Type B pancreatic cell (in vitro differentiated cells): ENCODE results near the gene SYF2. TPM values are rescaled to one million over a fixed set of nuclear protein-coding genes. Genes with fewer than 3 reads are reported as not detected.
A peak's percentile ranks its signal among the peaks of the same experiment; 100 is the strongest.
"Not testable (repeated sequence)": the region's sequence is repeated elsewhere in the genome, so short reads cannot be mapped to it uniquely, and the experiment has no call there.

ENCODE experiments used
- DNase-seq: peaks from one replicate; pipeline ENCODE4 v3.0.0; 2021; ENCODE audit warnings: mixed read lengths; ENCODE audit not compliant: unreplicated experiment; ENCODE audit errors: extremely low spot score
- H3K27ac Mint-ChIP-seq: 2 replicates; pipeline ENCODE4 v1.8.0; 2021; ENCODE audit warnings: mild to moderate bottlenecking, mixed read lengths
- H3K27me3 Mint-ChIP-seq: 2 replicates; pipeline ENCODE4 v1.8.0; 2021; ENCODE audit warnings: mixed read lengths
- H3K36me3 Mint-ChIP-seq: 2 replicates; pipeline ENCODE4 v1.8.0; 2021; ENCODE audit warnings: mixed read lengths
- H3K4me1 Mint-ChIP-seq: one replicate; pipeline ENCODE4 v1.8.0; 2021; ENCODE audit warnings: mixed read lengths; ENCODE audit not compliant: unreplicated experiment
- H3K4me3 Mint-ChIP-seq: 2 replicates; pipeline ENCODE4 v1.8.0; 2021; ENCODE audit warnings: mild to moderate bottlenecking, mixed read lengths
- H3K9me3 Mint-ChIP-seq: 2 replicates; pipeline ENCODE4 v1.8.0; 2021; ENCODE audit warnings: mixed read lengths
- total RNA-seq: library from RNA; stranded (reverse); gene quantifications from 2 replicates; pipeline ENCODE4 v1.2.1, GENCODE V29; 2021; ENCODE audit warnings: low replicate concordance
- TF ChIP-seq, protein P1 (sequence below): fragments of 200-600 bp; sonication (generic); conservative IDR thresholded peaks from 2 replicates; pipeline ENCODE4 v1.5.0; 2021; ENCODE audit warnings: antibody characterized with exemption, mild to moderate bottlenecking

SYF2 gene
- total RNA-seq, 1 donor from 2014 or later, result 33.7 TPM

DNA sequence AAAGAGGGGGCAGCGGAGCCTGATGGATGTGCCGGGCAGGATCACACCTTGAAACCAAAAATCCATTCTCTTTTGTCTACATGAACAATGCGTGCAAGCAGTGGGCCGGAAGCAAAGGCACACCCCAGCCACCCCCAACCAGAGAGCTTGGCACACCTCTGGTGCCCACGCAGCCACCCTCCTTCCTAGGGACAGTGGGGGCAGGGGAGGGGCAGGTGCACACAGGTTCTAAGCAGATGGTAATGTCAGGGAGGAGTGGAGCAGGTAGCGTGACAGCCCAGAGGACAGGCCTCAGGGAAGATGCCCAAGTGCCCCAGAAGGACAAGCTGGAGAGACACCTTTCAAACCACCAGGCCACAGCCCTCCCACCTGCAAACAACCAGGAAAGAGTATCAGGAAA lies 36.5 kb downstream of the SYF2 start:
- TF ChIP-seq, protein P1, sequence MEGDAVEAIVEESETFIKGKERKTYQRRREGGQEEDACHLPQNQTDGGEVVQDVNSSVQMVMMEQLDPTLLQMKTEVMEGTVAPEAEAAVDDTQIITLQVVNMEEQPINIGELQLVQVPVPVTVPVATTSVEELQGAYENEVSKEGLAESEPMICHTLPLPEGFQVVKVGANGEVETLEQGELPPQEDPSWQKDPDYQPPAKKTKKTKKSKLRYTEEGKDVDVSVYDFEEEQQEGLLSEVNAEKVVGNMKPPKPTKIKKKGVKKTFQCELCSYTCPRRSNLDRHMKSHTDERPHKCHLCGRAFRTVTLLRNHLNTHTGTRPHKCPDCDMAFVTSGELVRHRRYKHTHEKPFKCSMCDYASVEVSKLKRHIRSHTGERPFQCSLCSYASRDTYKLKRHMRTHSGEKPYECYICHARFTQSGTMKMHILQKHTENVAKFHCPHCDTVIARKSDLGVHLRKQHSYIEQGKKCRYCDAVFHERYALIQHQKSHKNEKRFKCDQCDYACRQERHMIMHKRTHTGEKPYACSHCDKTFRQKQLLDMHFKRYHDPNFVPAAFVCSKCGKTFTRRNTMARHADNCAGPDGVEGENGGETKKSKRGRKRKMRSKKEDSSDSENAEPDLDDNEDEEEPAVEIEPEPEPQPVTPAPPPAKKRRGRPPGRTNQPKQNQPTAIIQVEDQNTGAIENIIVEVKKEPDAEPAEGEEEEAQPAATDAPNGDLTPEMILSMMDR, result no peak
- Mint-ChIP-seq H3K4me1 (peaks cover 44% of the 10 kb centered on the region), H3K27me3 (peaks cover 24% of the 10 kb centered on the region), H3K36me3 (no peaks in the 10 kb centered on the region), H3K4me3 (no peak overlapping the region), H3K27ac (no peak overlapping the region), H3K9me3 (no peaks in the 10 kb centered on the region)
- DNase-seq, result no peak

DNA sequence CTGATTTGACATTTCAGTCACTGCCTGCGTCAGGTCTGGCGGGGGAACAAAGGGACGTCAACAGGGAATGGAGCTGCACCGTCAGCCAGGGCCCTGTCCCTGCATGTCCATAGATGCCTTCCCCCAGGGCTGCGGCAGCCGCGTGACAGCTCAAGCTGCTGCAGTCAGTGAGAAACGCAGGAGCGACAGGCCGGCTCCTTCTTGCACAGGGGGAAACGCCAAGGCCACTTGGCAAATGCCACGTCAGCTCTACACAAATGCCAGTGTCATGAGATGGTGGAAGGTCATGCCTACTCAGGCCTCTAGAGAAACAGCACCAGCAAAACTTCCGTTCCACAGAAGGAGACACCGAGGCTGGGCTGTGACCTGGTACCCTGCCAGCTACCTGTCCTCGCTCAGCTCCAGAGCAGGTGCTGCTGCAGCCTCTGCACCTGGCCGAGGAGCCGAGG lies 37.7 kb downstream of the SYF2 start:
- H3K27ac Mint-ChIP-seq, result peak overlapping the region; percentile 12
- DNase-seq, result no peak
- TF ChIP-seq, protein P1, result no peak
- H3K4me3 Mint-ChIP-seq, result no peak overlapping the region
- H3K36me3 Mint-ChIP-seq, result no peaks in the 10 kb centered on the region
- H3K27me3 Mint-ChIP-seq, result peaks cover 31% of the 10 kb centered on the region
- H3K9me3 Mint-ChIP-seq, result no peaks in the 10 kb centered on the region
- H3K4me1 Mint-ChIP-seq, result peaks cover 38% of the 10 kb centered on the region

DNA sequence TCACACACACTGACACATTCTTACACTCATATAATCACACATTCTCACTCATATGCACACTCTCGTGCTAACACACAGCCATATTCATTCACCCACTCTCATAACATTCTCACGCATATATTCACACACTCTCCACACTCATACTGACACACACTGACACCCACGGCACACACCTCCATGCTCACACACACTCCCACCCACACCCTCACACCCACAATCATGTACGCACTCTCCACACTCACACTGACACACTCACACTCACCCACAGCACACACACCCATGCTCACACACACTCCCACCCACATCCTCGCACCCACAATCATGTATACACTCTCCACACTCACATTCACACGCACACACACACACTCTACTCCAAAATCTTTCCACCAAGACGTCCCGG lies 38.2 kb downstream of the SYF2 start:
- H3K27me3 Mint-ChIP-seq, result peaks cover 31% of the 10 kb centered on the region
- H3K4me1 Mint-ChIP-seq, result peaks cover 33% of the 10 kb centered on the region
- H3K4me3 Mint-ChIP-seq, result no peak overlapping the region
- TF ChIP-seq, protein P1, result no peak
- no peaks in the 10 kb centered on the region for H3K36me3 Mint-ChIP-seq
- no peak for DNase-seq
- H3K9me3 Mint-ChIP-seq, result no peaks in the 10 kb centered on the region
- H3K27ac Mint-ChIP-seq, result peak overlapping the region; percentile 12

DNA sequence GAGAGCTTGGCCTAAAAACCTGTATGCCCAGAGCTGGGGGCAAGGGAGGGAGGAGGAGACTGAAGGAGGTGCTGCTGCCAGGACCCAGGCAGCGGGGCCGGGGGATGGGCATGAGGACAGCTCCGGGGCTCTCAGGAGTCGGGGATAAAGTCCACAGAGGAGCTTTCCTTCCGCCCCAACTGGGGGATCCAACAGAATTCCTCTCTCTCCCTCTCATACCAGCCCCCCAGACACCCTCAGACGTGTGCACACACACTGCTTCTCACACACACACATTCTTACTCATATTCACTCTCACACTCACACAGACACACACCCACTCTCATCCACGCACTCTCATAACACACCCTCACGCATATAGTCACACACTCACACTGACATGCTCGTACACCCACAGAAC lies 39.1 kb downstream of the SYF2 start:
- TF ChIP-seq, protein P1, result no peak
- Mint-ChIP-seq H3K4me3 (no peak overlapping the region), H3K27me3 (peaks cover 26% of the 10 kb centered on the region), H3K27ac (no peak overlapping the region), H3K4me1 (peaks cover 26% of the 10 kb centered on the region), H3K9me3 (no peaks in the 10 kb centered on the region), H3K36me3 (no peaks in the 10 kb centered on the region)
- DNase-seq, result no peak

DNA sequence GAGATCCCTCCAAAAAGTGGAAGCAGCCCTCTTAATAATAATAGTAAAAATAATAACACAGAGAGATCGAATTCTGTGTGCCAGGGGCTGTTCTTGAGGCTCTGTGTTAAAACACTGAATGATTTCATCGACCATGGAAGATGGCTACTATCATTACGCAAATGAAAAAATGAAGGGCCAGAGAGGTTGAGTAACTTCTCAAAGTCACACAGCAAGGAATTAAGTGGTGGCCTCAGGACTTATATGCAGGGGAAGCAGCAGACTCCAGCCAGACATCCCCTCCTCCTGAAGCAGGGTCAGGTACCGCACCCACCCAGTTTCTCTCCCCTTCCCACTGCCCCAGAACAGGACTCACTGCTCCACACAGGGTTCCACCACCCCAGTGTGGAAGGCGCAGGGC lies 40.1 kb downstream of the SYF2 start:
- TF ChIP-seq, protein P1, result no peak
- no peak for DNase-seq
- Mint-ChIP-seq H3K36me3 (no peaks in the 10 kb centered on the region), H3K4me1 (peaks cover 17% of the 10 kb centered on the region), H3K27ac (no peak overlapping the region), H3K27me3 (peaks cover 20% of the 10 kb centered on the region), H3K4me3 (no peak overlapping the region), H3K9me3 (no peaks in the 10 kb centered on the region)

DNA sequence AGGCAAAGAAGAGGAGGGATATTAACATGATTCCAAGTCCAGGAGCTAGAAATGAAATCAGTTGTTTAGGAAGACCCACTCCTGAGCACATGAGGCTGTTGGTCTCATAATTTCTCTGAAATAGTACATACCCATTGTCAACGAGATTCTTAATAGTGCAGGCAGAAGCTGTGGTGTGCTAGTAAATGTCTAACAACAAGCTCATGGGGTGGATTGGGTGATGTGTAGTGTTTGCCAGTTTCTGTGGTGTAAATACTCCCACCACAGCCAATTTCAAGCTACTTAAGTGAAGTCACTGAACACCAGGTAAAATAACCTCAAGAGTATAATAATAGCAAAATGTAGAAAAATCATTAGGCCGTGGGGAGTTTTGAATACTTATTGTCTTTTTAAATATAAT lies 42.0 kb downstream of the SYF2 start:
- no peak overlapping the region for H3K27ac Mint-ChIP-seq
- H3K9me3 Mint-ChIP-seq, result no peaks in the 10 kb centered on the region
- DNase-seq, result no peak
- no peaks in the 10 kb centered on the region for H3K36me3 Mint-ChIP-seq
- H3K27me3 Mint-ChIP-seq, result peaks cover 20% of the 10 kb centered on the region
- H3K4me1 Mint-ChIP-seq, result peaks cover 25% of the 10 kb centered on the region
- no peak overlapping the region for H3K4me3 Mint-ChIP-seq
- TF ChIP-seq, protein P1, result no peak

DNA sequence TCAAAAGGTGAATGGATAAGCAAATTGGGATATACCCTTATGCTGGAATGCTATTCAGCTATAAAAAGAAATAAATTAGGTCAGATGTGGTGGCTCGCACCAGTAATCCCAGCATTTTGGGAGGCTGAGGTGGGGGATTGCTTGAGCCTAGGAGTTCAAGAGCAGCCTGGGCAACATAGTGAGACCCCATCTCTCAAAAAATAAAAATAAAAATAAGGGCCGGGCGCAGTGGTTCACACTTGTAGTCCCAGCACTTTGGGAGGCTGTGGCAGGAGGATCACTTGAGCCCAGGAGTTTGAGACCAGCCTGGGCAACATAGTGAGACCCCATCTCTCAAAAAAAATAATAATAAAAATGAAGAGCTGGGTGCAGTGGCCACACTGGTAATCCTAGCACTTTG lies 44.4 kb downstream of the SYF2 start:
- peaks cover 12% of the 10 kb centered on the region for H3K4me1 Mint-ChIP-seq
- H3K27ac Mint-ChIP-seq, H3K4me3 Mint-ChIP-seq, H3K36me3 Mint-ChIP-seq, H3K27me3 Mint-ChIP-seq, DNase-seq, H3K9me3 Mint-ChIP-seq: not testable (repeated sequence)
